PFSK-1 (cell line): Measurements from ENCODE around the gene CBLN3.

Source experiments
- POLR2AphosphoS5 ChIP-seq: IDR thresholded peaks from 2 replicates; pipeline ENCODE4 v1.6.1; 2012; ENCODE audit warnings: low read depth, mild to moderate bottlenecking, control low read depth, low read length, moderate library complexity
- SIN3A ChIP-seq: IDR thresholded peaks from 2 replicates; pipeline ENCODE4 v1.6.1; 2012; ENCODE audit warnings: mild to moderate bottlenecking, low read length, moderate library complexity, borderline replicate concordance; ENCODE audit not compliant: insufficient read depth

DNA sequence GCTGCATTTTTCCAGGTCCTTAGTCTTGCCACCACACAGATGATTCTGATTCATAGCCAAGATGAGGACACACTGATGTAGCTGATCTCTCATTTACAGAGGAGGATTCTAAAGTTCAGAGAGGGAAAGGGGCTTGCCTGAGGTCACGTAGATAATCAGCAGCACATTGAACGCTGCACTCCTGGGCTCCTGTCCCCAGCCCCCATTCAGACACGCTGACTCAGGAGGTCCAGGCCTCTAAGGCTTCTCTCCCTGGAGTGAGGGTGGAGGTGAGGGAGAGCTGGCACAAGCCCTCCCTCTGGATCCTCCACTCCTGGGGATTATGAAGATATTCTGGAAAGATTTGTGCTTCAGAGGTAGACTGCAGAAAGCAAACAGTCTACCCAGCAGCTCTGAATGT is 51.1 kb downstream of the CBLN3 start:
- TF ChIP-seq SIN3A (no peak), POLR2AphosphoS5 (no peak)
